HG02943 (cell line): ENCODE results near the gene SRL.
"Not testable (repeated sequence)": the region's sequence is repeated elsewhere in the genome, so short reads cannot be mapped to it uniquely, and the experiment has no call there.

Experiments
- ATAC-seq: cut with Tn5 transposase; IDR thresholded peaks from one replicate; pipeline ENCODE4 v1.9.1; 2021; ENCODE audit warnings: mild to moderate bottlenecking, low read depth, moderate library complexity; ENCODE audit not compliant: unreplicated experiment

The SRL gene

GRCh38 chr16:4261557-4262172 lies 19.8 kb upstream of the SRL start:
- ATAC-seq, result no peak

GRCh38 chr16:4260360-4260759 lies 18.5 kb upstream of the SRL start:
- no peak for ATAC-seq

GRCh38 chr16:4257646-4258556 lies 16.0 kb upstream of the SRL start:
- no peak for ATAC-seq

GRCh38 chr16:4253394-4254150 lies 11.7 kb upstream of the SRL start:
- peak; percentile 93 for ATAC-seq

- ATAC-seq, result not testable (repeated sequence)
Observed at GRCh38 chr16:4253012-4253393, 11.1 kb upstream of the SRL start.

- ATAC-seq, result no peak
Observed at GRCh38 chr16:4249530-4250308, 7.8 kb upstream of the SRL start.

GRCh38 chr16:4247460-4247784 lies 5.5 kb upstream of the SRL start:
- ATAC-seq, result no peak

- no peak for ATAC-seq
Observed at GRCh38 chr16:4246777-4247459, 5.0 kb upstream of the SRL start.

GRCh38 chr16:4245077-4245791 lies 3.4 kb upstream of the SRL start:
- no peak for ATAC-seq

GRCh38 chr16:4244254-4245076 lies 2.6 kb upstream of the SRL start:
- ATAC-seq, result no peak

GRCh38 chr16:4241258-4241927 lies 487 bp downstream of the SRL start:
- ATAC-seq, result no peak

GRCh38 chr16:4240624-4241023 lies 1.3 kb downstream of the SRL start:
- no peak for ATAC-seq

- no peak for ATAC-seq
Observed at GRCh38 chr16:4239682-4240175, 2.2 kb downstream of the SRL start.

GRCh38 chr16:4239020-4239419 lies 2.9 kb downstream of the SRL start:
- ATAC-seq, result no peak

- no peak for ATAC-seq
Observed at GRCh38 chr16:4233431-4233830, 8.4 kb downstream of the SRL start.

GRCh38 chr16:4232541-4233386 lies 9.1 kb downstream of the SRL start:
- ATAC-seq, result no peak

GRCh38 chr16:4231886-4232285 lies 10.0 kb downstream of the SRL start:
- no peak for ATAC-seq
